ENCODE results near the gene VWA3B.
"Not testable (repeated sequence)": the region's sequence is repeated elsewhere in the genome, so short reads cannot be mapped to it uniquely, and the experiment has no call there.

VWA3B gene, protein sequence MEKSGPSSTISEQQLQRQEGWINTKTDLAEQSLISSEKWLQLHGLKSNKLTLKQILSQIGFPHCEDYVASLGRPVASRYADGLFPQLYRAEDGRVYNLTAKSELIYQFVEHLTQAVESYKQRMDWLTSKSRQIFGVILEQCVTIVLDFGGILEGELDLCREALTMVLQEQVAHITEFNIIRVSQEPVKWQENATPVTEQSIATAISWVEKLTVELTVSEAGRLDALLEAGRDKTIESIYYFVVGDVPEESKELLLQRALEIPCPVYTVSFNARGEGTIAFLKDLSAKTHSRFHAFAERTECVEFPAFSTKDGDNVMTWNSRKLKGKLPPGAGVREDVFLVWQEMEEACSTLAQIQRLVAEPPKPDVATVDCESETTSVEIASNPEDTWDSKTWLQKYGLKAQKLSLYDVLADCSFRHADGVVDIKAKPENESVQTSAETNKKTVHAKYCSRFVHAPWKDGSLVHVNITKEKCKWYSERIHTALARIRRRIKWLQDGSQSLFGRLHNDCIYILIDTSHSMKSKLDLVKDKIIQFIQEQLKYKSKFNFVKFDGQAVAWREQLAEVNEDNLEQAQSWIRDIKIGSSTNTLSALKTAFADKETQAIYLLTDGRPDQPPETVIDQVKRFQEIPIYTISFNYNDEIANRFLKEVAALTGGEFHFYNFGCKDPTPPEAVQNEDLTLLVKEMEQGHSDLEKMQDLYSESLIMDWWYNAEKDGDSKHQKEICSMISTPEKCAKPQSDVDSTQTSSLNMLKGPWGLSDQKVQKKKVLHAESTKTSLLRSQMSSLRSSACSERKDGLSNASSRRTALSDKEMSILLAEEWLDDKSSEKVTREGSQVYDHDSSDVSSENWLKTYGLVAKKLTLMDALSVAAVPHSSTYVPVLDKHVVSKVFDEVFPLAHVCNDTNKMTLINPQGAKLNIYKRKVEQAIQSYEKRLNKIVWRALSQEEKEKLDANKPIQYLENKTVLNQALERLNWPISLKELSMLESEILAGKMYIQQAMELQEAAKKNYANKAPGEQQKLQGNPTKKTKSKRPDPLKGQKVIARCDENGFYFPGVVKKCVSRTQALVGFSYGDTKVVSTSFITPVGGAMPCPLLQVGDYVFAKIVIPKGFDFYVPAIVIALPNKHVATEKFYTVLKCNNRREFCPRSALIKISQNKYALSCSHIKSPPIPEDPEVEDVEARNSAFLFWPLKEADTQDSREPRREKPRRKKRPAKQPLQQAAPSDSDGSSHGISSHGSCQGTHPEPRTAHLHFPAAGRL (N-terminal part only)

DNA sequence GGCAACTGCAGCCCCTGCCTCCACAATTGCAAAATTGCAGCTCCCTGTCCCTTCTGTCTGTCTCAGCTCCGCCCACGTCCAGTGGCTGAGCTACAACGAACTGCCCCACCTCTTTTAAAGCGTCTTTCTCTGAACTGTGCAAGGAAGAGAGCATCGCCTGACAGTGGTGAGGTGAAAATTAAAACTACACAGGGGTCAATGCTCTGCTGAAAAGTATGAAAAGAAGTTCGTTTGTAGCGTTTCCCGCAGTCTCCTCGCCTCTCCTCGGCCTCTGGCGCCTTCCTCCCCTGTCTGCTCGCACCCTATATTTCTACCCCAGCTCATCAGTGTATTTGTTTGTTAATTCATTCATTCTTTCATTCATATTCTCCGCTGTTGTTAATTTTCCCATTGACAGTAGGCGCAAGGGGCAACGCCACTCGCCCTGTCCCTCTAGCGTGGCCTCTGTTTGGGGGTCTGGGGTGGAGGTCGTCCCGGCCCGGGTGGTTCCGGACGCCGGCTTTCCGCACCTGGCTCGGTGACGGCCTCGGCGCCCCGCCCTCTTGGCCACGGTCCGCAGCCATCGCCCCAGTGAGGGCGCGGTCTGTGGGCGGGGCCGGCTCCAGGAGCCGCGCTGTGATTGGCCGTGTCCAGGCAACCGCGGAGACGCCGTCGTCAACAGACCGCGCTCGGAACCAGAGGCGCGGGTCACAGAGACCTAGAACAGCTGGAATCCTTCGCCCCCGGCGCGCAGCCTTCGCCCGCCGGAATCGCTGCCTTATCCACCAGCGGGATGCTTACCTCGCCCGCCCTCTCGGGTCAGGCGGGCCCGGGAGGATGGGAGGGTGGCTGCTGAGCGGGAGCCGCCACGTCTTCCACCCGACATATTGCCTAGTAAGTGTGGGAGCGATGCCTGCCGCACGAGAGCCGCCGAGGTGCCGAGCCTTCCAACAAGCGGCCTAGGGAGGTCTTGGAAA, at the start of gene VWA3B:
Gene VWA3B, plus strand, starts transcription at position 677 of the 956 bp plus-strand sequence. CDS start 5,926 bp downstream, outside the sequence.
- DNase-seq (ENCODE audit: low spot score) = peak; percentile 52

DNA sequence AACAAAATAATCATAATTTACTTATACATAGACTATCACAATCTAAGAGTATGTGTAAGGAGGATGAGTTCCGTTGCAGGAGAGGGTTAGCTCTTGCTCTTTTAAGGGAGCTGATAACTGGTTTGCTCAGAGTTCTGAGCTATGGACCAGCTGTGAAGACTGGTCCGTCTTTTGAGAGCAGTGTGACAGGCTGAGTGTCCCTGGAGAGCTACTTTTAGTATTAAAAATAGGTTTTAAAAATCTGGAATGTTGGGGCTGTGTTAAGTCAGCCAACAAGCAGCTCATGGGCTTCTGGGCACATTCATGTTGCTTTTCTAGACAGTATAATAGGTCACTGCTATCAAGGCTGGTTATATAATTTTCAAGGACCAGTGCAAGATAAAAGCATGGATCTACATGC, 49.8 kb upstream of the VWA3B start:
- DNase-seq (ENCODE audit: low spot score) = no peak

DNA sequence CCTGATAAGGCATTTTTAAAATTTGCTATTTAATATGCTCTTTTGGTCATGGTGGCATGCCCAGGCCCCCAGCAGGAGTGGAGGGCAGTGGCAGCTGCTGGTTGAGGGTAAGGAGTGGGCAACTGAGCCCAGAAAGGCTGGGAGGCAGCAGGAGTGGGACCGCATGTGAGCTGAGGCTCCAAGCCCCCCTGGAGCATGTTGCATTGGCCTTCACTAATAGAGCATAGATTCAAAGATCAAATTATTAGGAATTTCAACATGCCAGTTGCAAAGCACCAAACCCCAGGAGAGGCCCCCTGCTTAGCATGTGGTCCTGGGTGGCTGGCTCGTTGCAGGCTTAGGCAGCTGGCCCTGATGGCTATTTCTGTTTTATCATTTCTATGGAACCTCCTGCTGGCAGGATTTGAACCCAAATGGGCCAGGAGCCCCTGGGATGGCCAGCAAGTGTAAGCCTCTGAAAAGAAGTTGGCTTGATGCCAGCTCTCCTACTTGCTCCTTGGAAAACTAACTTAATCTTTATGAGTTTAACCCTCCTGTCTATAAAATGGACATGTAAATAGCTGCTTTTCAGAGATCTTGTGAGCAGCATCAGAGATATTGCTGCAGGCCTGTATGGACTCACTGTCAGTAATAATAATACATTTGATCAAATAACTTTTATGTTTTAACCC, 49.2 kb upstream of the VWA3B start:
- no peak for DNase-seq (ENCODE audit: low spot score)

DNA sequence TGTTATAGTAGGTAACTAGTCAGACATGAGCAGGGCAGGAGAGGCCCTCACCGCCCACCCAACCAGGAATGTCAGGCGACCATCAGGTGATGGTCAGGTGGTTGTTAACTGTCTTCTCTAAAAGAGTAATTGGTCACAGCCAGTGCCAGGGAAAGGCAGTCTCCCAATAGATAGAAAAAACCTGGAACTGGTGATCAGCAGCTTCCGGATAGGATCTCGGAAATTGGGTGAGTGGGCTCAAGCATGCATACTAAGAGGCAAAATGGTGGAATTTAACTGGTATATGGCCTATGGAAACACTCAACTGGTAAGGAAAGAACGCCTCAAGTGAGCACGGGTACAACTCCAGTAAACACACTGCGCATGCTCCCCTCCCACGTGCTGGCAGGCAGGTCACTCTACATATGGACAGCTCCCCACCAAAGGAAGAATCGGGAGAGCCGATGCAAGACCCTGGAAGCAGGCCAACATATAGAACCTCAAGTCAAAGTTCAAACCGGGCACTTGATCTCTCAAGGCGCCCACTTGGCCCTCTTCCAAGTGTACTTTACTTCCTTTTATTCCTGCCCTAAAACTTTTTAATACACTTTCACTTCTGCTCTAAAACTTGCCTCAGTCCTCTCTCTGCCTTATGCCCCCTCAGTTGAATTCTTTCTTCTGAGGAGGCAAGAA, 47.7 kb upstream of the VWA3B start:
- DNase-seq (ENCODE audit: low spot score) = no peak

DNA sequence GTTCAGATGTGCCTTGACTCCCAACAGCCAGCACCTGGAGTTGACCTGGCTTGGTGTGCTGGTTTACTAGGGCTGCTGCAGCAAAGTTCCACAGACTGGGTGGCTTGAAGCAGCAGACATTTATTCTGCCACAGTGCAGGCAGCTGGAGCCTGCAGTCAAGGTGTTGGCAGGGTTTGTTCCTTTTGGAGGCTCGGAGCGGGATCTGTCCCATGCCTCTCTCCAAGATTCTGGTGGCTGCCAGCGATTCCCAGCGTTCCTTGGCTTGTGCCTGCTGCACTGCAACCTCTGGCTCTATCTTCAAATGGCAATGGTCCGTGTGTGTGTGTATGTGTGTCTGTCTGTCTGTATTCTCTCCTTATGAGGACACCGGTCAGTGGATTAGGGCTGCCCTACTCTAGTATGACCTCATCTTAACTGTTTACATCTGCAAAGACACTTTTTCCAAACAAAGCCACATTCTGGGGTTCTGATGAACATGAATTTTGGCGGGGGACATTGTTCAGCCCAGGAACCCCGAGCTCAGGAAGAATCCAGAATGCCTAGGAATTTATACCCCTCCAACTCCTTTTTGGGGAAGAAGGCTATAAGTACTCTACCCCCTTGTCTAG, 46.5 kb upstream of the VWA3B start:
- DNase-seq (ENCODE audit: low spot score) = no peak

DNA sequence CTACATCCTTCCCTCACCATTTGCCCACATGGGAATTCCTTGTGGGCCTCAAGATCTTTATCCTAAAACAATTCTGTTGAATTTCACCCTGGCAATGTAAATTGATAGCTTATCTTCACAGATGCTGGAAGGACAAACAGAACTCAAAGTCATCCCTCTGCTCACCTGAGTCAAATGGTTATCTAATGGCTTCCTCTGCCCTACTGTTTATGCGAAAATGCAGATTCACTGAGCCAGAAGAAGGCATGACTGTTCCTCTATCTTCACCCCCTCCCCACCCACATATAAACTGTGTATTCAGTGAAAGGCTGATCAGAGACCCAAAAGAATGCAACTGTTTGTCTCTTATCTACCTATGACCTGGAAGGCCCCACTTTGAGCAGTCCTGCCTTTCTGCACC, 43.9 kb upstream of the VWA3B start:
- no peak for DNase-seq (ENCODE audit: low spot score)

DNA sequence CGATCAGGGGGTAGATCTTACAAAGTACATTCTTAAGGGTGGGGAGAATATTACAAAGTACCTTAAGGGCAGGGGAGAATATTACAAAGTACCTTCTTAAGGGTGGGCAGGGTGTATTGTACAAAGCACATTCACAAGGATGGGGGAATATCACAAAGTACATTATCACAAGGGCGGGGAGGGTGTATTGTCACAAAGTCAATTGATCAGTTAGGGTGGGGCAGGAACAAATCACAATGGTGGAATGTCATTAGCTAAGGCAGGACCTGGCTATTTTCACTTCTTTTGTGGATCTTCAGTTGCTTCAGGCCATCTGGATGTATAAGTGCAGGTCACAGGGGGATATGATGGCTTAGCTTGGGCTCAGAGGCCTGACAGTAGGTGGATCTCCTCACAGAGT, 42.2 kb upstream of the VWA3B start:
- DNase-seq (ENCODE audit: low spot score) = not testable (repeated sequence)

DNA sequence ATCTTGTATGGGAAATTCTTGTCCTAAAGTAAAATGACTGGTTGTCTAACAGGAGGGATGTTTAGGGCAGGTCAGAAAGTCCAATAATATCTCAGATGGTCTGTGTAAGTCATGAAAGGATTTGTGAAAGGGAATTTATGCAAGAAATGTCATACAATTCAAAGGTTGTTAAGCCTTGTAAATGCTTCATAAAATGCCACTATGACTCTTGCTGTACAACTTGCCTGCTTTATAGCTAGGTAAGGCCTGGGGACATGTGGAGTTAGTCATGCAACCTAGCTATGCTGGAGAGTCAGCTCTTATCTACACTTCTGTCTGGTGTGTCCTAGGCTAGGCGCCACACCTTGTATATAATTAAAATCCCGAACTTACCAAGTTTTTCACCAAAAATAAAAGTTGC, 36.9 kb upstream of the VWA3B start:
- DNase-seq (ENCODE audit: low spot score) = no peak

DNA sequence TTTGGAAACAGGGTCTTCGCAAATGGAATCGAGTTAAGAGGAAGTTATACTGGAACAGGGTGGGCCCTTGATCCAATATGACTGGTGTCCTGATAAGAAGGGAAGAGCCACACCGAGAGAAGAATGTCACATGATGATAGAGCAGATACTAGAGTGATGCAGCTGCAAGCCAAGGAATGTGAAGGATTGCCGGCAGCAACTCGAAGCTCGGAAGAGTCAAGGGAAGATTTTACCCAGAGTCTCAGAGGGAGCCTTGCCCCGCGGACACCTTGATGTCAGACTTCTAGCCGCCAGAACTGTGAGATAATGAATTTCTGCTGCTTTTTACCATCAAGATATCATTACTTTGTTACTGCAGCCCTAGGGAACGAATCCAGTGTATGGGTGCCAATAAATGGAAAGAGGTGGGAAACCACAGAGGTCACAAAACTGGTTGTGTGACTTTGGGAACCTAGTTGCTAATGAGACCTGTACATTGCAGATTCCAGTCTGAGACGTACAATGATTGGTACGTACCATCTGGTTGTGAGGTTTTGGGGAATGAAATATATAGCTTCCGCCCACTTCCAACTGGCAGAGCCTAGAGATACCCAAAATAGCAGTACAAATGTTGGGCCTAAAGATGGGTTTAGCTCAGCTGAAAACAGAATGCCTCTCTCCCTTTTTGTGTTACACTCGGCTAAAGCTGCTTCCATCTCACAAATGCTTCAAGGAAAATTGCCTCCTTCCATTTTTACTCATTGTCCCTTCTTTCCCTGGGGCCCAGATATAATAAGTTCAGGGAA, 28.6 kb upstream of the VWA3B start:
- DNase-seq (ENCODE audit: low spot score) = no peak

DNA sequence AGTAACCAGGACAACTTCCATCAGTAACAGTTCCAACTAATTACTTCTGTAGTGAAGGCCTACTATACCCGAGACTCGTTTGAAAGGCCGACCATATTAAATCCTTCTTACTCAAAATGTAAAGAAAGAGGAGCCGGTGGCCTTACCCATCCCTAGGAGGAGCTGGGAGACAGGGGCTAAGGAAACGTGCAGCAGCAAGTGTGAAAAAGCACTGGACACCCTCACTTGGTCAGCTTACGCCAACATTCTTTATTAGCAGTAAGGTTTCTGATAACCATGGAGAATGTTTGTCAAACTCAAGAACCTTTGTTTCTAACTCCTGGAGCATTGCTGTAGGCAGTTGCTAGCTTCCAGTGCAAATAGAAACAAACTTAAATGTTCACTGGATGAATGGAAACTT, 26.7 kb upstream of the VWA3B start:
- no peak for DNase-seq (ENCODE audit: low spot score)

DNA sequence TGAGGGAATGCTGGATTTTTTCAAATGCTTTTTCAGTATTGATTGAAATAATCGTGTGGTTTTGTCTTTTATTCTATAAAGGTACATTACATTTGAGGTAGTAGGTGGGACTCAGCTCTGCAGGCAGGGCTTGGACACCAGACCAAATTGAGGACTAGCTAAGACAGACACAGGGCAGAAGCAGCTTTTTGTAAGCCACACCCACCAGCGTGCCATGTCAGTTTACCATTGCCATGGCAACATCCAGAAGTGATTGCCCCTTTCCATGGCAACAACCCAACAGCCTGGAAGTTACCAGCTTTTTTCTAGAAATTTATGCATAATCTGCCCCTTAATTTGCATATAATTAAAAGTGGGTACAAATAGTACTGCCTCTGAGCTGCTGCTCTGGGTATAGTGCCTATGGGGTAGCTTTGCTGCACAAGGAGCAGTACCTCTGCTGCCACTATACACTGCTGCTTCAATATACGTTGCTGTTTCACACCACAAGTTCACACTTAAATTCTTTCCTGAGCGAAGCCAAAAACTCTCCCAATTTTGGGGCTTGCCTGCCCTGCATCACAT, 23.6 kb upstream of the VWA3B start:
- no peak for DNase-seq (ENCODE audit: low spot score)

DNA sequence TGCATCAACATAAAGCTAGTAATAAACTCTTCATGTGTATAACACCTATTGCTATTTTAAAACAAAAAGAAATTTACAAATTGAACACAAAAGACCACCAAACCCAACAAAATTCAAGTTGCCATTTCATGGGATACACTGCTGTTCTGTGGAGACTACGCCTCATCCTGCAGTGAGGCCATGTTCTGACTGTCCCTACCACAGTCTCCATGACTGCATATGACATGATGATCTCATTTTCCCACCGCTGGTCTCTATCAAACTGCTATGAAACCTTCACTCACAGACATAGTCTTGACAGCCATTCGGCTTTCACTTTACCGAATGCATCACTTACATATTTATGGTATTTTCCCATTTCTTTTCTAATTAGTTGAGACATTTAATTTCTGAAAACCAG, 21.2 kb upstream of the VWA3B start:
- DNase-seq (ENCODE audit: low spot score) = no peak

DNA sequence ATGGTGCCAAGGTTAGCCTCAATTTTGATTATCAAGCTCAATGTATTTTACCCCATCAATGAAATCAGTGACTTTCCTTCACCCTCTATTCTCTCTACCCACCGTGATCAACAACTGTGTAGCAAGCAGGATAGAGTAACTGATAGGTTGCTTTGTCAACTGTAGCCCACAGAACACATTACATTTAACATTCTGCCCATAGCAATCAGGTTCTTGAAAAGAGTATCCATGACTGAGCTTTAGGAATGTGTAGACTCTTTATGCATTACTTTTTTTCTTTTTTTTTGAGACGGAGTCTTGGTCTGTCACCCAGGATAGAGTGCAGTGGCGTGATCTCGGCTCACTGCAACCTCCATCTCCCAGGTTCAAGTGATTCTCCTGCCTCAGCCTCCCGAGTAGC, 19.8 kb upstream of the VWA3B start:
- no peak for DNase-seq (ENCODE audit: low spot score)

DNA sequence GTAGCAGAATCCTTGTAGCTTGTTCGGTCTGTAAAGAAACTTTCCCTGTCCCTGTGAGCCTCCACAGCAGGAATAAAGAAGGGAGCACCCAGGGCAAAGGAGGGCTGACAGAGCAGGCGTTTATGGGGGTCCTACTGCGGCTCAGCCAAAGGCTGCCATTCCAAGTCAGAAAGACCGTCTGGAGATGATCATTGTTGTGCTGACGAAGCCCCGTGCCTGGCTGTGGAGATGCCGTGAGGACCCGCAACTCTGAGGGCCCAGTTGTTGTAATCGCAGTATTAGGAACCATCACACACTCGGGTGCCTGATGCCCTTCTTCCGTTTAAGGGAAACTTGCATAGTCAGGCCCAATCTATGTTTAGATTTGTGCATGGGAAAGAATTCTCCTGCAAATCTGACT, 16.9 kb upstream of the VWA3B start:
- no peak for DNase-seq (ENCODE audit: low spot score)

DNA sequence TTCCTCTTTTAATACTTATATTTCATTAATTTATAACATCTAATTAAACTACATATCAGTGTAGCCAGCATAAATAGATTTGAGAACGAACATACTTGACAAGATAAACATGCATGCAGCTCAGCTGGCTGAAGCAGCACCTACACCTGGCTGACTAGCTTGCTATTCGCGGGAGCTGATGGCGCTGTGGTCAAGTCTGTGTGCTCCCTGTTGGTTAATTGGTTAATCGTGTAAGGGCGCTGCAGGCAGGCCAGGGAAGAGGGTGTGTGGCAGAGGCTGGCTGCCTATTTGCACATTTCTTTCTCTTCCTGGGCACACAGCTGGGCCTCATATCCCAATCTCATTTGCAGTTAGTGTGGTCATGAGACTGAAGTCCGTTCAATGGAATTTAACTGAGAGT, 14.5 kb upstream of the VWA3B start:
- DNase-seq (ENCODE audit: low spot score) = no peak

DNA sequence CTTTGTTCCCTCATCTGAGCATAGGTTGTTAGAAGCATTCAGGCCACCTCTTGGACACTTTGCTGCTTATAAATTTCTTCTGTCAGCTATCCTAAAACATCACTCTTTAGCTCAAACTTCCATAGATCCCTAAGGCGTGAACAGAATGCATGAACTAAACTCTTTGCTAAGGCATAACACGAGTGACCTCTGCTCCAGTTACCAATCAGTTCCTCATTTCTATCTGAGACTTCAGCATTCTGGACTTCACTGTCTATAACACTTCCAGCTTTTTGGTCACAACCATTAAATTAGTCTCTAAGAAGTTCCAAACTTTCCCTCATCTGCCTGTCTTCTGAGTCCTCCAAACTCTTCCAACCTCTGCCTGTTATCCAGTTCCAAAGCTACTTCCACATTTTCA, 8.3 kb upstream of the VWA3B start:
- no peak for DNase-seq (ENCODE audit: low spot score)

DNA sequence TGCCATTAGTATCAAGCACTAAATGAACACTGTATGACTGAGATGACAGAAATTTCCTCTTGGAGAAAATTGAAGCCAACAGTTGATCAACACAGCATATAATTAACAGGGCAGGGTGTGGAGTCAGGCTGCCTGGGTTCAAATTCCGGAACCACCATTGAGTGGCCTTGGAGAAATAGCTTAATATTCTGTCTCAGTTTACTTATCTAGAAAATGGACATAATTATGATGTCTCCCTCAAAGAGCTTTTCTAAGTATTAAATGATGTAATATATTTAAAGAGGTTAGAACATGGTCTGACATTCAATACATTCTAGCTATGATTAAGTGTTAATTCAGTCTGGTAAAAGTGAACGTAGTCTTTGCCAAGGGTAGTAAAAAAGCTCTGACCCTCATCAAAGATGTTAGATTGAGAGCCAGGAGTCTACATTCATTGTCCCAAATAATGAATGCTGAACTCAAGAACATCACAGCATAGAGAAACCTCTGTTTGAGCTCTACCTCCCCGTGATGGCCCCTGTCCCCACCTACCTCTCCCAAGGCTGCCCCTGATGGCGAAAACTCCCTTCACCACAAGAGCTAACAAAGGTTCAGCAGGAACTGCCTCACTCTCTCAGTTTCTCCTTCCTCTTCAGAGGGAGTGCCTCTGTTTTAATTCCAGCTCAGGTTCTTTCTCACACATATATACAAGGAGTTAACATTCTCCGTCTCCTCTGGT, 2.7 kb upstream of the VWA3B start:
- DNase-seq (ENCODE audit: low spot score) = no peak

DNA sequence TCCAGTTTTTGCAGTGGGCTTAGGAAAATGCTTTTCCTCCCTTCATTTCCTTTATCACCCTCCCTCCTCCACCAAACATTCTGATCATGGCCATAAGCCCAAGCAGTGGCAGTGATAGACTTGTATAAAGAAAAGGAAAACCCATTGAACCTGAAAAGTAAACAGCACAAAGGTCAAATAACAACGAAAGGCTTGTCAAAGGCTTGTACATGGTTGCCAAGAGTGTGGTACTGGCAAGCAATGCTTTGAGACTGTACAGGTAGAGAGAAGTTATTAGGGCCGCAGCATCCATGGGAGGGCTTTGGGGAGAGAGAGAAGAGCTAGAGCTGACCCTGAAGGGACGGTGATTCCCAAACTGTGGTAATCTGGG, 2.1 kb upstream of the VWA3B start:
- DNase-seq (ENCODE audit: low spot score) = no peak
